ENCODE data around the gene SLC2A6.

SLC2A6 gene

GRCh38 chr9:133524146-133524545, 45.2 kb upstream of the SLC2A6 start:
- no peak for TF ChIP-seq CTCF (IDR thresholded peaks at IDR 0.05; ENCODE audit: insufficient read depth, low read depth, low read length, missing control alignments)
- no peak overlapping the region for H3K4me3 ChIP-seq (ENCODE audit: low read length)
- no peak for DNase-seq (ENCODE audit: low read depth)

GRCh38 chr9:133523106-133523505, 44.2 kb upstream of the SLC2A6 start:
- DNase-seq (ENCODE audit: low read depth), result no peak
- no peak for TF ChIP-seq CTCF (IDR thresholded peaks at IDR 0.05; ENCODE audit: insufficient read depth, low read depth, low read length, missing control alignments)
- H3K4me3 ChIP-seq (ENCODE audit: low read length), result no peak overlapping the region

GRCh38 chr9:133522073-133522910, 43.4 kb upstream of the SLC2A6 start:
- no peak for TF ChIP-seq CTCF (IDR thresholded peaks at IDR 0.05; ENCODE audit: insufficient read depth, low read depth, low read length, missing control alignments)
- no peak for DNase-seq (ENCODE audit: low read depth)
- no peak overlapping the region for H3K4me3 ChIP-seq (ENCODE audit: low read length)

GRCh38 chr9:133521122-133522072, 42.5 kb upstream of the SLC2A6 start:
- DNase-seq (ENCODE audit: low read depth), result no peak
- H3K4me3 ChIP-seq (ENCODE audit: low read length), result no peak overlapping the region
- no peak for TF ChIP-seq CTCF (IDR thresholded peaks at IDR 0.05; ENCODE audit: insufficient read depth, low read depth, low read length, missing control alignments)

GRCh38 chr9:133520121-133520835, 41.4 kb upstream of the SLC2A6 start:
- no peak for DNase-seq (ENCODE audit: low read depth)
- no peak overlapping the region for H3K4me3 ChIP-seq (ENCODE audit: low read length)
- no peak for TF ChIP-seq CTCF (IDR thresholded peaks at IDR 0.05; ENCODE audit: insufficient read depth, low read depth, low read length, missing control alignments)

GRCh38 chr9:133519693-133520092, 40.8 kb upstream of the SLC2A6 start:
- H3K4me3 ChIP-seq (ENCODE audit: low read length), result no peak overlapping the region
- TF ChIP-seq CTCF (IDR thresholded peaks at IDR 0.05; ENCODE audit: insufficient read depth, low read depth, low read length, missing control alignments), result no peak
- peak; percentile 44 for DNase-seq (ENCODE audit: low read depth)

Data from epithelial cell of esophagus (primary cell).